Activated effector memory CD4-positive, alpha-beta T cell treated with anti-CD3 and anti-CD28 coated beads, Interleukin-2, amount 50 U/mL, for 16 hours (primary cell): Measurements from ENCODE around the gene CHST2.
"Not testable (repeated sequence)": the region's sequence is repeated elsewhere in the genome, so short reads cannot be mapped to it uniquely, and the experiment has no call there.

ENCODE experiments used
- DNase-seq: peaks from one replicate; pipeline ENCODE4 v3.0.0-alpha.2; 2020

The CHST2 gene, protein sequence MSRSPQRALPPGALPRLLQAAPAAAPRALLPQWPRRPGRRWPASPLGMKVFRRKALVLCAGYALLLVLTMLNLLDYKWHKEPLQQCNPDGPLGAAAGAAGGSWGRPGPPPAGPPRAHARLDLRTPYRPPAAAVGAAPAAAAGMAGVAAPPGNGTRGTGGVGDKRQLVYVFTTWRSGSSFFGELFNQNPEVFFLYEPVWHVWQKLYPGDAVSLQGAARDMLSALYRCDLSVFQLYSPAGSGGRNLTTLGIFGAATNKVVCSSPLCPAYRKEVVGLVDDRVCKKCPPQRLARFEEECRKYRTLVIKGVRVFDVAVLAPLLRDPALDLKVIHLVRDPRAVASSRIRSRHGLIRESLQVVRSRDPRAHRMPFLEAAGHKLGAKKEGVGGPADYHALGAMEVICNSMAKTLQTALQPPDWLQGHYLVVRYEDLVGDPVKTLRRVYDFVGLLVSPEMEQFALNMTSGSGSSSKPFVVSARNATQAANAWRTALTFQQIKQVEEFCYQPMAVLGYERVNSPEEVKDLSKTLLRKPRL

GRCh38 chr3:143119009-143119914, at the start of gene CHST2:
TSS of gene CHST2 (plus strand) at chr3:143119771. CDS start at chr3:143120817, 1,046 bp downstream.
- DNase-seq = peak; percentile 88

DNA sequence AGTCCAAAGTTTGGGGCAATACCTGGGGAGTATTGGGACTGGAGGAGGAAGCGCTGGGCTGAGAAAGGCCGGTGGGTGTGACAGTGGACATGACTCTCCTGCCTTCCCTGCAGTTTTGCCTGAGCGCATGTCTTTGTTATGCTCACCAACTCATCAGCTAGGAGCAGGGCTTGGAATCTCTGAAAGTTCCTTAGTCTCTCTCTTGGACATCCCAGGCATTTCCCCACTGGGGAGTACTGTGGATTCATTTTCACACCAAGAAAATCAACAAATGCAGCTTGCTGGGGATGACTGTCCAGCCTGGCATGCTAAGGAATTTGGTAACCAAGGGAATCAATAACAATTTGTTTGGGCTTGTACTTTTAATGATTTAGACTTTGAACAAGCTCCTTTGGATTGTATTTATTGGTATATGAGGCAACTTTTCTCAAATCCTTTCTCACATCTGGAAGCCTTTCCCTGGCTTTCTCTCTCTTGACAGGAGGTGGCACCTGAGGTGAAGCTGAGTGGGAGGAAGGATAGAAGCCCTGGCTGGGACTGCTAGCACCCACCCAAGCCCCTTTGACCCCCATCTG, 48.5 kb upstream of the CHST2 start:
- DNase-seq = no peak

DNA sequence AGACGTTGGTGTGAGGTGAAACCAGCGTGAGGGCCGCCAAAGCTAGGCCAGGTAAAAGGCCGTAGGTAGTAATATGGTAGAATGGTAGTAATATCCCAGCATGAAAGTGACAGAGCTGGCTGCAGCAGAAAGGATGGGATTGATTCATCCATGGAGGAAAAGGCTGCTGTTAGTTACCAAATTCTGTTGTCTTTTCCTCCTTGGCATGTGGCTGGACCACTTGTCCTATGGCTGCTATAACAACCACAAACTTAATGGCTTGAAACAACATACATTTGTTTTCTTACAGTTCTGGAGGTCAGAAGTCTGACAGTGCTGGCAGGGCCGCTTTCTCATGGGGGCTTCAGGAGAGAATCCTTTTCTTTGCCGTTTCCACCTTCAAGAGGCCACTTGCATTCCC, 47.8 kb upstream of the CHST2 start:
- no peak for DNase-seq

DNA sequence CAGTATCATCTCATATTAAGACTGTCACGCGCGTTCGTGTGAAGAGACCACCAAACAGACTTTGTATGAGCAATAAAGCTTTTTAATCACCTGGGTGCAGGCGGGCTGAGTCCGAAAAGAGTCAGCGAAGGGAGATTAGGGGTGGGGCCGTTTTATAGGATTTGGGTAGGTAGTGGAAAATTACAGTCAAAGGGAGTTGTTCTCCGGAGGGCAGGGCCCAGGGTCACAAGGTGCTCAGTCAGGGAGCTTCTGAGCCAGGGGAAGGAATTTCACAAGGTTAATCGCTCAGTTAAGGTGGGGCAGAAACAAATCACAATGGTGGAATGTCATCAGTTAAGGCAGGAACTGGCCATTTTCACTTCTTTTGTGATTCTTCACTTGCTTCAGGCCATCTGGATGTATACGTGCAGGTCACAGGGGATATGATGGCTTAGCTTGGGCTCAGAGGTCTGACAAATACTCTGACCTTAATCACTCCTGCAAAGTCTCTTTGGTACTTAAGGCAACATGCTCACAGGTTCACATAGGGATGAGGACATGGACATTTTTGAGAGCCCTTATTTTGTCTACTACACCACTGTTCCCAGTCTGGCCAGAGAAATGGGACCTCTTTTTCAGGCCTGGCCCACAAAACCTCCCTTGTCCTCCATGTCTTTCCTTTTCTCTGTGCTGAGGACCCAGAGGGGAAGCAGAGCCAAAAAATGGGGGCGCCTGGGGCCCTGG, 47.1 kb upstream of the CHST2 start:
- DNase-seq = not testable (repeated sequence)

- DNase-seq = not testable (repeated sequence)
Observed at GRCh38 chr3:143073541-143073940, 46.0 kb upstream of the CHST2 start.

DNA sequence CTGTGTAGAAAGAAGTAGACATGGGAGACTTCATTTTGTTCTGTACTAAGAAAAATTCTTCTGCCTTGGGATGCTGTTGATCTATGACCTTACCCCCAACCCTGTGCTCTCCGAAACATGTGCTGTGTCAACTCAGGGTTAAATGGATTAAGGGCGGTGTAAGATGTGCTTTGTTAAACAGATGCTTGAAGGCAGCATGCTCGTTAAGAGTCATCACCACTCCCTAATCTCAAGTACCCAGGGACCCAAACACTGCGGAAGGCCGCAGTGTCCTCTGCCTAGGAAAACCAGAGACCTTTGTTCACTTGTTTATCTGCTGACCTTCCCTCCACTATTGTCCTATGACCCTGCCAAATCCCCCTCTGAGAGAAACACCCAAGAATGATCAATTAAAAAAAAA, 45.6 kb upstream of the CHST2 start:
- DNase-seq = not testable (repeated sequence)

- no peak for DNase-seq
Observed at GRCh38 chr3:143078883-143079282, 40.7 kb upstream of the CHST2 start.

GRCh38 chr3:143080196-143080595, 39.4 kb upstream of the CHST2 start:
- DNase-seq = no peak

DNA sequence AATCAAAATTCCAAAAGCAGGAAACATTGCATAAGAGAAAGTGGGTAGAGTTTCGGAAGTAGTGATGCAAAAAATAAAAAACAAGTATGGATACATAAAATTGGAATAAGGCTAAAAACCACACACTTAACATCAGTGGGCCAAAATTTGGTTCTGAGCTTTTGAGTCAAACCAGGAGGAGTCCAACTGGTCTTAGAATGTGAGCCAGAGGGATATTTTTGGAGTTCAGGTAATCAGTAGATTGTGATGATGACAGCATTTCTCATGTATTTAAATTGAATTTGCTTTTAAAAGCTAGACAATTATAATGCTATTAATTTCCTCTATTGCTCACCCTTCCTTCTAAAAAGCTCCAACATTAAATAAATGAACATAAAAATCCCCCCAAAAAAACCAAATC, 38.2 kb upstream of the CHST2 start:
- DNase-seq = no peak

DNA sequence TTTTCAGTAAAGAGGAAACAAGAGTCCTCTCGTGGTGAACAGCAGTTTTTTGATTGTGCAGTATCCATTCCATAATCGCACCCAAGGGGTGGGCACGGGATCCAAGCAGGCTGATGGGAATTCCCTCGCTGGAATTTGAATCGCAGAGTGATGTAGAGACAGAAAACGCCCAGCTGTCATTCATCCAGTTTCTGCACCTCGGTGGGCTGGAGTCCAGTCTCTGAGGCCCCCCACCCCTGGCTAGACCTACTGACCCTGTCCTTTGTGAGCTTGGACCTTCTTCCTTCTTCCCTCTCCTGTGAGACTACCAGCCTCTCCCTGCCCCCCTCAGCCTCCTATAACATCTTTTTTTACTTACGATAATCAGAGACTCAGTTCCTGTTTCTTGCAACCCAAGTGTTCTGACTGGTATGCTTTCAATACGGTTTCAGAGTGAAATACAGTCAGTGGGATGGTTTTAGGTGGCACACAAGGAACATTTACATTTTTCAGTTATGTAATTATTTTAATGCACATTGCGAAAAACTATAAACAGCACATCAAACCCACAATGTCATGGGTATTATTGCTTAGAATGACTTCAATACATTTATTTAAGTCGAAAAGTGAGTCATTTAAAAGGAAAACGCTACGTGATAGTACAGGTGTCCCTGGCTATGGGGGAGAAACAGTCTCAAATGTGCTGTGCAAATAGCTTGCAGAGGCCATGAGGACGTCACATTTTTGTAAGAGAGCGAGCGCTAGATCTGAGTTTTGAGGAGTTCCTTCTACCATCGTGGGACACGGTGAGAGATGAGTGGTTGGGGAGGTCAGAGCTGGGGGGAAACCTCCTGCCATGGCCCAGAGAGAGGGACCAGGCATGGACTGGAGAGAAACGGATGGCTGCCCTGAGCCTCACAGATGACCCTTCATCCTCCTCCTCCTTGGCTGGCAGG, 37.5 kb upstream of the CHST2 start:
- no peak for DNase-seq

GRCh38 chr3:143083781-143084180, 35.8 kb upstream of the CHST2 start:
- DNase-seq = no peak

- DNase-seq = no peak
Observed at GRCh38 chr3:143084856-143085731, 34.5 kb upstream of the CHST2 start.

- no peak for DNase-seq
Observed at GRCh38 chr3:143088835-143089234, 30.7 kb upstream of the CHST2 start.

- no peak for DNase-seq
Observed at GRCh38 chr3:143089965-143090364, 29.6 kb upstream of the CHST2 start.

GRCh38 chr3:143090486-143090885, 29.1 kb upstream of the CHST2 start:
- no peak for DNase-seq

- DNase-seq = no peak
Observed at GRCh38 chr3:143090976-143091837, 28.4 kb upstream of the CHST2 start.

DNA sequence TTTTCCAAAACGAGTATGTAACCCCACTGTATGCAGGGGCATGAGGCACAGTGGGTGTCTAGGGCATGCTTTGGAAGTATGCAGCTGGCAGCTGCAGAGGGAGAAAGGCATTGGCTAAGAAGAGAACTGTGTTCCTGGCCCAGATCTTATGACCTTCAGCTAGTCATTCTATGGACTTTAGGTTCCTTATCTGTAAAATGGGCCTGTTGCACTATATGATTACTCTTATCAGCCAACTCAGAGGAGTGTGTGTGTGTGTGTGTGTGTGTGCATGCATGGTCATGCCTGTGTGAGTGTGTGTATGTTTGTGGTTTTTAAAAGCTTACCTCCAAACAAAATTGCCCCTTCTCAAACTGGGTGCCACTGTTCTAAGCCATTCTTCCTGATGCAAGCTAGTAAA, 27.4 kb upstream of the CHST2 start:
- no peak for DNase-seq

DNA sequence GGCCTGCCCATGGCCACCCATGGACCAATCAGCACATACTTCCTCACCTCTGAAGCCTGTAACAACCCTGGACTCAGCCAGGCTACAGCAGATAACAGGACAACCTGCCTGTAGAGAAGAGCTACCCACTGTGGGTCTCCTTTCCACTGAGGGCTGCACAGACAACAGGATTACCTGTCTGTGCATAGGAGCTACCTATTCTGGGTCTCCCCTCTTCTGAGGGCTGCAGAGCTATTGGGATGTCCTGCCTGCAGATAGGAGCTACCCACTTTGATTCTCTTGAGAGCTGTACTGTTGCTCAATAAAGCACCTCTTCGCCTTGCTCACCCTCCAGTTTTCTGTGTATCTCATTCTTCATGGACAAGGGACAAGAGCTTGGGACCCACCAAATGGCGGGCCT, 23.8 kb upstream of the CHST2 start:
- DNase-seq = no peak

- no peak for DNase-seq
Observed at GRCh38 chr3:143098032-143098764, 21.4 kb upstream of the CHST2 start.
